Naive thymus-derived CD4-positive, alpha-beta T cell (primary cell): Measurements from ENCODE around the gene VKORC1L1. TPM values are rescaled to one million over a fixed set of nuclear protein-coding genes. Genes with fewer than 3 reads are reported as not detected.
A peak's percentile ranks its signal among the peaks of the same experiment; 100 is the strongest.
"Not testable (repeated sequence)": the region's sequence is repeated elsewhere in the genome, so short reads cannot be mapped to it uniquely, and the experiment has no call there.

Source experiments
- ATAC-seq: fragments of 150-1000 bp; cut with Tn5 transposase; 2 replicates; pipeline ENCODE4 v1.10.0; 2021; ENCODE audit warnings: mild to moderate bottlenecking, moderate library complexity
- CTCF ChIA-PET: fragments of 350-600 bp; sonication (Branson Sonifier 250); formaldehyde crosslinking; loops from one replicate; lab custom pipeline; 2021; ENCODE audit warnings: antibody characterized with exemption; lab: Charles Lee
- POLR2A ChIA-PET: fragments of 350-600 bp; sonication (Branson Sonifier 250); formaldehyde crosslinking; loops from one replicate; lab custom pipeline; 2021; ENCODE audit warnings: antibody characterized with exemption, inconsistent platforms; lab: Charles Lee
- DNase-seq, 9 donors: peaks; one replicate each; pipeline versions ENCODE4 v3.0.0 to v3.0.0-alpha.2; 2020 to 2022; ENCODE audit warnings: mixed read lengths in 1 of 9
- H3K27ac ChIP-seq: one replicate; pipeline ENCODE4 v1.7.0; 2013; ENCODE audit warnings: mild to moderate bottlenecking, low read depth, low read length, moderate library complexity
- H3K27me3 ChIP-seq, 2 donors: one replicate each; pipeline ENCODE4 v1.7.0; 2013; ENCODE audit warnings: low read length in 2 of 2, mild to moderate bottlenecking in 2 of 2, moderate library complexity in 2 of 2; ENCODE audit not compliant: control insufficient read depth in 2 of 2, insufficient read depth in 2 of 2
- H3K36me3 ChIP-seq, 3 experiments: 1 replicate in 2 of 3; 2 replicates in 1 of 3; pipeline ENCODE4 v1.7.0; 2013; ENCODE audit warnings: low read length in 3 of 3, mild to moderate bottlenecking in 3 of 3, moderate library complexity in 1 of 3; ENCODE audit not compliant: insufficient read depth in 3 of 3, control insufficient read depth in 2 of 3
- H3K4me1 ChIP-seq, 2 donors: one replicate each; pipeline ENCODE4 v1.7.0; 2013; ENCODE audit warnings: low read length in 2 of 2, mild to moderate bottlenecking in 2 of 2, moderate library complexity in 1 of 2; ENCODE audit not compliant: control insufficient read depth in 2 of 2, insufficient read depth in 2 of 2
- H3K4me3 ChIP-seq: 2 replicates; pipeline ENCODE4 v1.7.0; 2013; ENCODE audit warnings: mild to moderate bottlenecking, low read length
- H3K9me3 ChIP-seq, 3 experiments: 1 replicate in 2 of 3; 2 replicates in 1 of 3; pipeline ENCODE4 v1.7.0; 2013; ENCODE audit warnings: low read length in 3 of 3; ENCODE audit not compliant: control insufficient read depth in 2 of 3
- H3K27ac Mint-ChIP-seq, 9 donors: one replicate each; pipeline ENCODE4 v1.8.0; 2020 to 2022; ENCODE audit warnings: mixed read lengths in 9 of 9, mild to moderate bottlenecking in 8 of 9, moderate library complexity in 5 of 9, inconsistent platforms in 2 of 9
- H3K27me3 Mint-ChIP-seq, 5 donors: one replicate each; pipeline ENCODE4 v1.8.0; 2021 to 2022; ENCODE audit warnings: mixed read lengths in 5 of 5, mild to moderate bottlenecking in 1 of 5
- H3K36me3 Mint-ChIP-seq, 5 donors: one replicate each; pipeline ENCODE4 v1.8.0; 2020 to 2022; ENCODE audit warnings: mixed read lengths in 5 of 5, mild to moderate bottlenecking in 3 of 5, inconsistent platforms in 1 of 5
- H3K4me1 Mint-ChIP-seq, 7 donors: one replicate each; pipeline ENCODE4 v1.8.0; 2020 to 2022; ENCODE audit warnings: mixed read lengths in 7 of 7, mild to moderate bottlenecking in 3 of 7, inconsistent platforms in 1 of 7
- H3K4me3 Mint-ChIP-seq, 10 donors: one replicate each; pipeline ENCODE4 v1.8.0; 2020 to 2022; ENCODE audit warnings: mild to moderate bottlenecking in 10 of 10, mixed read lengths in 10 of 10, moderate library complexity in 6 of 10, inconsistent platforms in 2 of 10
- H3K9me3 Mint-ChIP-seq, 11 donors: one replicate each; pipeline ENCODE4 v1.8.0; 2020 to 2022; ENCODE audit warnings: mixed read lengths in 11 of 11, mild to moderate bottlenecking in 4 of 11, inconsistent platforms in 1 of 11, moderate library complexity in 1 of 11
- intact Hi-C, 2 donors: fragments of 100-400 bp; cut with micrococcal nuclease; formaldehyde crosslinking; loops; one replicate each; pipeline ENCODE4 v1.15.1; 2023
- polyA plus RNA-seq, 2 donors: library from polyadenylated mRNA; unstranded; fragments of 300-500 nt; fragmentation: Illumina TruSeq; gene quantifications; one replicate each; pipeline ENCODE4 v1.2.3, GENCODE V29; 2021
- total RNA-seq, 6 experiments: library from RNA in 5 of 6; stranded (reverse) in 5 of 6; gene quantifications; 1 replicate in 5 of 6; 2 replicates in 1 of 6; pipeline ENCODE4 v1.2.3 and lab custom pipeline; 2021 to 2026

Gene VKORC1L1
- total and polyA plus RNA-seq, 7 experiments from 2014 or later, result 2.8 to 15.8 (median 5.5) TPM

- H3K36me3 Mint-ChIP-seq, result peaks cover 0 to 29% (median 10%) of the 10 kb centered on the region in 5 donors
- peaks cover 0 to 19% (median 8%) of the 10 kb centered on the region in 7 donors for H3K4me1 Mint-ChIP-seq
- POLR2A ChIA-PET, result no interaction called here
- H3K27me3 Mint-ChIP-seq, result no peaks in the 10 kb centered on the region
- Histone ChIP-seq H3K9me3 (no peaks in the 10 kb centered on the region), H3K4me3 (no peak overlapping the region), H3K27me3 (no peaks in the 10 kb centered on the region), H3K36me3 (peaks cover 0 to 5% (median 3%) of the 10 kb centered on the region in 3 experiments), H3K4me1 (no peaks in the 10 kb centered on the region), H3K27ac (no peak overlapping the region)
- intact Hi-C loops, result no loop called here
- no peaks in the 10 kb centered on the region for H3K9me3 Mint-ChIP-seq
- DNase-seq (no peak), ATAC-seq (peak; percentile 45)
- CTCF ChIA-PET, result no interaction called here
- no peak overlapping the region for H3K4me3 Mint-ChIP-seq
- peak overlapping the region in 1 of 9 donors; percentile 14 for H3K27ac Mint-ChIP-seq
These were observed 19.3 kb downstream of the VKORC1L1 start for GRCh38 chr7:65892161-65892560.

GRCh38 chr7:65892835-65893234 is 20.0 kb downstream of the VKORC1L1 start:
- no peak for ATAC-seq
- Mint-ChIP-seq H3K4me1 (peaks cover 0 to 14% (median 8%) of the 10 kb centered on the region in 7 donors), H3K27me3 (no peaks in the 10 kb centered on the region), H3K4me3 (no peak overlapping the region), H3K36me3 (peaks cover 0 to 29% (median 10%) of the 10 kb centered on the region in 5 donors), H3K27ac (peak overlapping the region in 1 of 9 donors; percentile 14), H3K9me3 (no peaks in the 10 kb centered on the region)
- POLR2A ChIA-PET, result no interaction called here
- H3K9me3 ChIP-seq, result no peaks in the 10 kb centered on the region
- H3K27me3 ChIP-seq, result no peaks in the 10 kb centered on the region
- CTCF ChIA-PET, result interaction anchor here (0.6 kb wide), 1 partner anchor 16 kb away, joined by 6 read pairs; no protein-coding TSS in a partner anchor
- H3K27ac ChIP-seq, result no peak overlapping the region
- H3K4me1 ChIP-seq, result no peaks in the 10 kb centered on the region
- DNase-seq, result no peak
- no peak overlapping the region for H3K4me3 ChIP-seq
- H3K36me3 ChIP-seq, result peaks cover 0 to 5% (median 3%) of the 10 kb centered on the region in 3 experiments
- intact Hi-C loops, result no loop called here

DNA sequence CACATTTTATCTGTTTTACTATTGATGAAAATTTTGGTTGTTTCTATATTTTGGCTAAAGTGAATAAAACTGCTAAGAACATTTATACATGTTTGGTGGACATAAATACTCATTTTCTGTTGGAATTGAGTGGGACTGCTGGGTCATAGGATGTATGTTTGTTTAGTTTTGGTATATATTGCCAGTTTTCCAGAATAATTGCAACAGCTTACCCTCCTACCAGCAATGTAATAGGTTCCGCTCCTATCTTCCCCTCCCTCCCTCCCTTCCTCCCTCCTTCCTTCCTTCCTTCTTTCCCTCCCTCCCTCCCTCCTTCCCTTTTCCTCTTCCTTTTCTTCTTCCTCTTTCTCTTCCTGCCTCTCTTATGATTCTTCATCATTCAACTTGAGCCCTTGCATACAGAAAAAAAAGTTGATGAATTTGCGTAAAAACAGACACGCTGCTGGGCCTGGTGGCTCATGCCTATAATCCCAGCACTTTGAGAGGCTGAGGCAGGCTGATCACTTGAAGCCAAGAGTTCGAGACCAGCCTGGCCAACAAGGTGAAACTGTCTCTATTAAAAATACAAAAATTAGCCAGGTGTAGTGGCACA is 23.5 kb downstream of the VKORC1L1 start:
- ChIA-PET POLR2A (no interaction called here), CTCF (no interaction called here)
- peaks cover 4 to 30% (median 20%) of the 10 kb centered on the region in 5 donors for H3K36me3 Mint-ChIP-seq
- H3K4me3 Mint-ChIP-seq, result no peak overlapping the region
- Histone ChIP-seq H3K9me3 (no peaks in the 10 kb centered on the region), H3K4me3 (no peak overlapping the region), H3K27me3 (no peaks in the 10 kb centered on the region), H3K4me1 (no peaks in the 10 kb centered on the region), H3K36me3 (peaks cover 0 to 5% (median 0%) of the 10 kb centered on the region in 3 experiments), H3K27ac (no peak overlapping the region)
- intact Hi-C loops, result no loop called here
- peaks cover 1 to 12% (median 5%) of the 10 kb centered on the region in 11 donors for H3K9me3 Mint-ChIP-seq
- peaks cover 0 to 7% (median 4%) of the 10 kb centered on the region in 7 donors for H3K4me1 Mint-ChIP-seq
- ATAC-seq, result no peak
- H3K27ac Mint-ChIP-seq, result no peak overlapping the region
- no peaks in the 10 kb centered on the region for H3K27me3 Mint-ChIP-seq
- no peak for DNase-seq

GRCh38 chr7:65897289-65897688 is 24.4 kb downstream of the VKORC1L1 start:
- H3K4me3 Mint-ChIP-seq, DNase-seq, CTCF ChIA-PET, H3K9me3 ChIP-seq, H3K36me3 ChIP-seq, H3K4me1 ChIP-seq, H3K4me3 ChIP-seq, H3K27ac Mint-ChIP-seq, intact Hi-C loops, ATAC-seq, H3K27me3 Mint-ChIP-seq, H3K27me3 ChIP-seq, H3K27ac ChIP-seq, H3K4me1 Mint-ChIP-seq, POLR2A ChIA-PET: not testable (repeated sequence)
- peaks cover 2 to 21% (median 11%) of the 10 kb centered on the region in 11 donors for H3K9me3 Mint-ChIP-seq
- H3K36me3 Mint-ChIP-seq, result peaks cover 9 to 34% (median 28%) of the 10 kb centered on the region in 5 donors

DNA sequence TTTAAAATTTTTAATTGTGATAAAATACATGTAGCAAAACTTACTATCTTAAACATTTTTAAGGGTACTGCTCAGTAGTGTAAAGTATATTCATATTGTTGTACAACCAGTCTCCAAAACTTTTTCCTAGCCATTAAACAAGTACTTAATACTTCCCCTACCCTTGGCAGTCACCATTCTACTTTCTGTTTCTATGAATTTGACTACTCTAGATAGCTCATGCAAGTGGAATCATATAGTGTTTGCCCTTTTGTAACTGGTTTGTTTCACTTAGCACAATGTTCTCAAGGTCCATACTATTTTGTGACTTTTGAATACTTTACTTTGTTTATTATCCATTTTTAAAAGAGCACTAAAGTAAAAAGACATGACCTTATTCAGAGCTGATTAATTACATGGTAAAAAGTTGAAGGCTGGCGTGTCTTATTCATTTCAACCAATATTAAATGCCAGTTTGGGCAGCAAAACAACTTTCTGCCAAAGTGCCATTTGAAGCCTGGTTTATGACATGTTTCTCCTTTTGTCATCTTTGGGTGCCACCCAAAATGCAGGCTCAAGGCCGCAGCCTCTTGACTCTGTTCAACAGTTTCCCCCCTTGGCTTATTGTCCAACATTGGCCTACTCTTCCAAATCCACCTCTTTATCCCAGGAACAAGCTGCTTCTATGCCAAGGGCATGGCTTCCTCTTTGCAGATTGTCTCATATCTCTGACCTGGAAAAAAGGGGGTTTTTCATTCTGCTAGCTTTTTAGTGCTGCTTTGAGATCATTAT is 26.0 kb downstream of the VKORC1L1 start:
- ATAC-seq, H3K4me1 Mint-ChIP-seq: not testable (repeated sequence)
- H3K9me3 Mint-ChIP-seq, result peaks cover 2 to 31% (median 15%) of the 10 kb centered on the region in 11 donors

GRCh38 chr7:65902306-65902705 is 29.4 kb downstream of the VKORC1L1 start:
- ChIA-PET POLR2A (no interaction called here), CTCF (no interaction called here)
- Histone ChIP-seq H3K27me3 (no peaks in the 10 kb centered on the region), H3K4me3 (no peak overlapping the region), H3K36me3 (no peaks in the 10 kb centered on the region), H3K9me3 (no peaks in the 10 kb centered on the region), H3K27ac (no peak overlapping the region), H3K4me1 (no peaks in the 10 kb centered on the region)
- DNase-seq (no peak), ATAC-seq (no peak)
- H3K4me1 Mint-ChIP-seq, result peaks cover 0 to 13% (median 6%) of the 10 kb centered on the region in 7 donors
- no peak overlapping the region for H3K4me3 Mint-ChIP-seq
- peaks cover 12 to 43% (median 39%) of the 10 kb centered on the region in 5 donors for H3K36me3 Mint-ChIP-seq
- peaks cover 2 to 41% (median 16%) of the 10 kb centered on the region in 11 donors for H3K9me3 Mint-ChIP-seq
- intact Hi-C loops, result no loop called here
- H3K27ac Mint-ChIP-seq, result no peak overlapping the region
- H3K27me3 Mint-ChIP-seq, result no peaks in the 10 kb centered on the region

More for the DNA sequence above, 26.0 kb downstream of the VKORC1L1 start:
- H3K9me3 ChIP-seq, H3K4me3 Mint-ChIP-seq, H3K4me1 ChIP-seq, H3K27me3 Mint-ChIP-seq, H3K27me3 ChIP-seq, H3K27ac ChIP-seq, POLR2A ChIA-PET, intact Hi-C loops, DNase-seq, H3K27ac Mint-ChIP-seq, CTCF ChIA-PET, H3K4me3 ChIP-seq, H3K36me3 ChIP-seq: not testable (repeated sequence)
- peaks cover 12 to 36% (median 29%) of the 10 kb centered on the region in 5 donors for H3K36me3 Mint-ChIP-seq
